Caco-2 (cell line): ENCODE results near the gene TMEM121B. TPM values are rescaled to one million over a fixed set of nuclear protein-coding genes. Genes with fewer than 3 reads are reported as not detected.

Experiments
- BruUV-seq: library from RNA; stranded (reverse); fragments of 400-500 nt; replicated peaks from 2 replicates; lab custom pipeline; 2021; lab: Mats Ljungman, UMichigan
- CTCF ChIA-PET: fragments of 300-600 bp; sonication (Branson Sonifier 250); formaldehyde crosslinking; loops from one replicate; lab custom pipeline; 2022; ENCODE audit warnings: antibody characterized with exemption; lab: Charles Lee
- POLR2A ChIA-PET: fragments of 300-600 bp; sonication (Branson Sonifier 250); formaldehyde crosslinking; loops from one replicate; lab custom pipeline; 2022; ENCODE audit warnings: antibody characterized with exemption; lab: Charles Lee
- DNase-seq, 2 experiments: peaks; one replicate each; pipeline versions ENCODE4 v3.0.0 to v3.0.0-alpha.2; 2020 to 2022
- H3K27me3 ChIP-seq: replicated peaks from 2 replicates; pipeline ENCODE4 v1.6.0; 2011; ENCODE audit warnings: low read length; ENCODE audit not compliant: control insufficient read depth, insufficient read depth
- H3K36me3 ChIP-seq: 2 replicates; pipeline ENCODE4 v1.5.1; 2011; ENCODE audit warnings: low read length; ENCODE audit not compliant: control insufficient read depth, insufficient read depth
- H3K4me1 ChIP-seq: fragments of 250-450 bp; sonication (Bioruptor Pico); 2 replicates; pipeline ENCODE4 v1.5.1; 2020; ENCODE audit warnings: mild to moderate bottlenecking
- H3K4me3 ChIP-seq: 2 replicates; pipeline ENCODE4 v1.5.1; 2011; ENCODE audit warnings: low read depth, mild to moderate bottlenecking, control low read depth, low read length
- H3K9me3 ChIP-seq: fragments of 250-450 bp; sonication (Bioruptor Pico); 2 replicates; pipeline ENCODE4 v1.5.1; 2020; ENCODE audit warnings: mild to moderate bottlenecking, moderate library complexity
- H3K27ac Mint-ChIP-seq: one replicate; pipeline ENCODE4 v1.8.0; 2022; ENCODE audit warnings: mixed read lengths; ENCODE audit not compliant: unreplicated experiment
- H3K27me3 Mint-ChIP-seq: one replicate; pipeline ENCODE4 v1.8.0; 2022; ENCODE audit warnings: mixed read lengths; ENCODE audit not compliant: insufficient read depth, unreplicated experiment
- H3K36me3 Mint-ChIP-seq: one replicate; pipeline ENCODE4 v1.8.0; 2022; ENCODE audit warnings: mild to moderate bottlenecking, mixed read lengths; ENCODE audit not compliant: insufficient read depth, unreplicated experiment
- H3K4me1 Mint-ChIP-seq: one replicate; pipeline ENCODE4 v1.8.0; 2022; ENCODE audit warnings: low read depth, mixed read lengths; ENCODE audit not compliant: unreplicated experiment
- H3K4me3 Mint-ChIP-seq: one replicate; pipeline ENCODE4 v1.8.0; 2022; ENCODE audit warnings: mild to moderate bottlenecking, moderate library complexity, mixed read lengths; ENCODE audit not compliant: unreplicated experiment
- H3K9me3 Mint-ChIP-seq: one replicate; pipeline ENCODE4 v1.8.0; 2022; ENCODE audit warnings: mixed read lengths; ENCODE audit not compliant: unreplicated experiment
- intact Hi-C: fragments of 100-400 bp; cut with micrococcal nuclease; formaldehyde crosslinking; loops from one replicate; pipeline ENCODE4 v1.10.0; 2022; ENCODE audit not compliant: unreplicated experiment
- total RNA-seq: library from RNA; stranded (reverse); gene quantifications from 2 replicates; pipeline ENCODE4 v1.2.3, GENCODE V29; 2022
- TF ChIP-seq, protein P1 (sequence below), 2 experiments: fragments of 200-600 bp in 1 of 2; IDR thresholded peaks; 1 replicate in 1 of 2; 2 replicates in 1 of 2; pipeline versions ENCODE4 v1.5.1 to v1.8.0; 2011 to 2022; ENCODE audit warnings: antibody characterized with exemption in 1 of 2, control low read depth in 1 of 2, inconsistent platforms in 1 of 2, low read depth in 1 of 2, low read length in 1 of 2, mild to moderate bottlenecking in 1 of 2, moderate library complexity in 1 of 2; ENCODE audit not compliant: insufficient read depth in 1 of 2, severe bottlenecking in 1 of 2, unreplicated experiment in 1 of 2

TMEM121B gene
- total RNA-seq, 1 experiment from 2014 or later = 0.82 TPM

GRCh38 chr22:17137861-17138425 lies 16.8 kb upstream of the TMEM121B start:
- CTCF ChIA-PET = no interaction called here

GRCh38 chr22:17137170-17137569 lies 16.0 kb upstream of the TMEM121B start:
- Mint-ChIP-seq H3K4me1 (no peaks in the 10 kb centered on the region), H3K4me3 (no peak overlapping the region), H3K27me3 (no peaks in the 10 kb centered on the region), H3K36me3 (peaks cover 17% of the 10 kb centered on the region), H3K9me3 (no peaks in the 10 kb centered on the region), H3K27ac (no peak overlapping the region)
- TF ChIP-seq, protein P1, sequence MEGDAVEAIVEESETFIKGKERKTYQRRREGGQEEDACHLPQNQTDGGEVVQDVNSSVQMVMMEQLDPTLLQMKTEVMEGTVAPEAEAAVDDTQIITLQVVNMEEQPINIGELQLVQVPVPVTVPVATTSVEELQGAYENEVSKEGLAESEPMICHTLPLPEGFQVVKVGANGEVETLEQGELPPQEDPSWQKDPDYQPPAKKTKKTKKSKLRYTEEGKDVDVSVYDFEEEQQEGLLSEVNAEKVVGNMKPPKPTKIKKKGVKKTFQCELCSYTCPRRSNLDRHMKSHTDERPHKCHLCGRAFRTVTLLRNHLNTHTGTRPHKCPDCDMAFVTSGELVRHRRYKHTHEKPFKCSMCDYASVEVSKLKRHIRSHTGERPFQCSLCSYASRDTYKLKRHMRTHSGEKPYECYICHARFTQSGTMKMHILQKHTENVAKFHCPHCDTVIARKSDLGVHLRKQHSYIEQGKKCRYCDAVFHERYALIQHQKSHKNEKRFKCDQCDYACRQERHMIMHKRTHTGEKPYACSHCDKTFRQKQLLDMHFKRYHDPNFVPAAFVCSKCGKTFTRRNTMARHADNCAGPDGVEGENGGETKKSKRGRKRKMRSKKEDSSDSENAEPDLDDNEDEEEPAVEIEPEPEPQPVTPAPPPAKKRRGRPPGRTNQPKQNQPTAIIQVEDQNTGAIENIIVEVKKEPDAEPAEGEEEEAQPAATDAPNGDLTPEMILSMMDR (IDR thresholded peaks at IDR 0.05; ENCODE audit: insufficient read depth in 1 of 2, low read depth in 1 of 2, low read length in 1 of 2, severe bottlenecking in 1 of 2, unreplicated experiment in 1 of 2) = no peak
- ChIA-PET CTCF (no interaction called here), POLR2A (no interaction called here)
- DNase-seq = no peak
- H3K4me1 ChIP-seq = no peaks in the 10 kb centered on the region
- H3K27me3 ChIP-seq = no peaks in the 10 kb centered on the region
- BruUV-seq = no TSS peak
- H3K9me3 ChIP-seq = no peaks in the 10 kb centered on the region
- H3K4me3 ChIP-seq = no peak overlapping the region
- intact Hi-C loops = no loop called here
- no peaks in the 10 kb centered on the region for H3K36me3 ChIP-seq

More at GRCh38 chr22:17137861-17138425, 16.8 kb upstream of the TMEM121B start:
- H3K4me3 ChIP-seq = no peak overlapping the region
- DNase-seq = no peak
- H3K4me1 ChIP-seq = no peaks in the 10 kb centered on the region
- intact Hi-C loops = no loop called here
- no peaks in the 10 kb centered on the region for H3K9me3 ChIP-seq
- BruUV-seq = TSS peak; percentile 73
- TF ChIP-seq, protein P1 (IDR thresholded peaks at IDR 0.05; ENCODE audit: insufficient read depth in 1 of 2, low read depth in 1 of 2, low read length in 1 of 2, severe bottlenecking in 1 of 2, unreplicated experiment in 1 of 2) = no peak
- H3K36me3 ChIP-seq = peaks cover 1% of the 10 kb centered on the region; the same call in 1 of the 2 replicates
- Mint-ChIP-seq H3K36me3 (peaks cover 20% of the 10 kb centered on the region), H3K27me3 (no peaks in the 10 kb centered on the region), H3K27ac (no peak overlapping the region), H3K4me3 (no peak overlapping the region), H3K4me1 (no peaks in the 10 kb centered on the region), H3K9me3 (no peaks in the 10 kb centered on the region)
- H3K27me3 ChIP-seq = no peaks in the 10 kb centered on the region
- POLR2A ChIA-PET = no interaction called here

DNA sequence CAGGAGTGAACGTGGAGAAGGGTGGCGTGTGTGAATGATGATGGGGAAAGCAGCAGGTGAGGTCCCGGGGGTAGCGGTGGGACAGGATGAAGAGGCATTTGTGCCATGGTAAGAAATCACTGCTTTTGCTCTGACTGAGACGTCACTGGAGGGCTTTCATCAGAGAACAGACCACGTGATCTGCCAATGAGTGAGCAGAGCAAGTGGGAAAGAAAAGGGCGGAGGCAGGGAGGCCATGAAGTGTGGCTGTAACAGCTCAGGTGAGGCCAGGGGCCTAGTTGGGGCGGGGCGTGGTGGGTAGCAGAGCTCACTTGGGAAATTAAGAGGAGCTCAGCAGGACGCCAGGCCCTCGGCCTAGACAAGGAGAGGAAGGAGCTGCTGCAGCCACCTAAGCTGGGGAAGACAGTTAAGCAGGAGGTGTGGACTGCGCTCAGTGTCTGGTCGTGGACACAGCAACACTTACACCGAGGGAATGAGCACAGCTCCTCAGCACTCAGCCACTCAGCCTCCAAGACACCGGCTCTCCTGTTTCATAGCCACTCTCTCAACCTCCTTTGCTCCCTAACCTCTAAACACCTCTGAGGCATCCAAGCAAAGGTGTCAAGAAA lies 14.1 kb upstream of the TMEM121B start:
- intact Hi-C loops = no loop called here
- POLR2A ChIA-PET = no interaction called here
- no TSS peak for BruUV-seq

More for the DNA sequence above, 14.1 kb upstream of the TMEM121B start:
- H3K27me3 ChIP-seq = no peaks in the 10 kb centered on the region
- H3K4me3 ChIP-seq = no peak overlapping the region
- Mint-ChIP-seq H3K9me3 (no peaks in the 10 kb centered on the region), H3K4me1 (no peaks in the 10 kb centered on the region), H3K27ac (no peak overlapping the region), H3K36me3 (peaks cover 13% of the 10 kb centered on the region), H3K4me3 (no peak overlapping the region), H3K27me3 (no peaks in the 10 kb centered on the region)
- CTCF ChIA-PET = interaction anchor here (0.6 kb wide), 1 partner anchor 52 kb away, joined by 10 read pairs; no protein-coding TSS in a partner anchor
- TF ChIP-seq, protein P1 (IDR thresholded peaks at IDR 0.05; ENCODE audit: insufficient read depth in 1 of 2, low read depth in 1 of 2, low read length in 1 of 2, severe bottlenecking in 1 of 2, unreplicated experiment in 1 of 2) = no peak
- DNase-seq = peak in 1 of 2 experiments; percentile 19
- no peaks in the 10 kb centered on the region for H3K36me3 ChIP-seq
- H3K4me1 ChIP-seq = no peaks in the 10 kb centered on the region
- H3K9me3 ChIP-seq = no peaks in the 10 kb centered on the region
